ENCODE data around the gene CAPN9. TPM values are rescaled to one million over a fixed set of nuclear protein-coding genes. Genes with fewer than 3 reads are reported as not detected.

Gene CAPN9
- total RNA-seq, 4 donors from 2014 or later: not detected

DNA sequence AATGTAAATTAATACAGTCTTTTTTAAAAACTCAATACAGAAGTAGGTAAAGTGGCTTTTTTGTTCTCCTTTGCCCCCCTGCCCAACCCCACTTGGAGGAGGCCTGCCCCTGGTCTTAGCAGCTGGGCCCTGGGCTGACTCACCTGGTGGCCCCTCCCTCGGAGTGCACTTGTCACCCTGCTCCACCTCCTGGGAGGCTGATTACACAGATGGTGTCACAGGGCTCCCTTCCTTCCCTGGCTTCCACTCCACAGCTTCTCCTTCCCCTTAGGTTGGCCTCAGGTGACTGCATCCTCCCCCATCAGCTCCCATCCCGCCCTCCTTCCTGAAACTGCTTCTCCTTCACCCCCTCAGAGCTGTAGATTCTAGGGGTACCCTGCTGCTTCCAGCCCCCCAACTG, 11.7 kb upstream of the CAPN9 start:
- no peaks in the 10 kb centered on the region for H3K36me3 ChIP-seq
- TF ChIP-seq POLR2A (IDR thresholded peaks at IDR 0.05): no peak
- TF ChIP-seq, protein P1, sequence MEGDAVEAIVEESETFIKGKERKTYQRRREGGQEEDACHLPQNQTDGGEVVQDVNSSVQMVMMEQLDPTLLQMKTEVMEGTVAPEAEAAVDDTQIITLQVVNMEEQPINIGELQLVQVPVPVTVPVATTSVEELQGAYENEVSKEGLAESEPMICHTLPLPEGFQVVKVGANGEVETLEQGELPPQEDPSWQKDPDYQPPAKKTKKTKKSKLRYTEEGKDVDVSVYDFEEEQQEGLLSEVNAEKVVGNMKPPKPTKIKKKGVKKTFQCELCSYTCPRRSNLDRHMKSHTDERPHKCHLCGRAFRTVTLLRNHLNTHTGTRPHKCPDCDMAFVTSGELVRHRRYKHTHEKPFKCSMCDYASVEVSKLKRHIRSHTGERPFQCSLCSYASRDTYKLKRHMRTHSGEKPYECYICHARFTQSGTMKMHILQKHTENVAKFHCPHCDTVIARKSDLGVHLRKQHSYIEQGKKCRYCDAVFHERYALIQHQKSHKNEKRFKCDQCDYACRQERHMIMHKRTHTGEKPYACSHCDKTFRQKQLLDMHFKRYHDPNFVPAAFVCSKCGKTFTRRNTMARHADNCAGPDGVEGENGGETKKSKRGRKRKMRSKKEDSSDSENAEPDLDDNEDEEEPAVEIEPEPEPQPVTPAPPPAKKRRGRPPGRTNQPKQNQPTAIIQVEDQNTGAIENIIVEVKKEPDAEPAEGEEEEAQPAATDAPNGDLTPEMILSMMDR (IDR thresholded peaks at IDR 0.05): no peak
- no peaks in the 10 kb centered on the region for H3K4me1 ChIP-seq
- no peaks in the 10 kb centered on the region for H3K9me3 ChIP-seq
- no peak overlapping the region for H3K27ac ChIP-seq
- no peak for DNase-seq
- no peaks in the 10 kb centered on the region for H3K27me3 ChIP-seq
- intact Hi-C loops (cut with DNase I): no loop called here
- H3K4me3 ChIP-seq (replicated peaks in 1 of 3): no peak overlapping the region
- 36 to 72% methylated on average over 2 of the region's 2 CpGs for WGBS, 2 donors

DNA sequence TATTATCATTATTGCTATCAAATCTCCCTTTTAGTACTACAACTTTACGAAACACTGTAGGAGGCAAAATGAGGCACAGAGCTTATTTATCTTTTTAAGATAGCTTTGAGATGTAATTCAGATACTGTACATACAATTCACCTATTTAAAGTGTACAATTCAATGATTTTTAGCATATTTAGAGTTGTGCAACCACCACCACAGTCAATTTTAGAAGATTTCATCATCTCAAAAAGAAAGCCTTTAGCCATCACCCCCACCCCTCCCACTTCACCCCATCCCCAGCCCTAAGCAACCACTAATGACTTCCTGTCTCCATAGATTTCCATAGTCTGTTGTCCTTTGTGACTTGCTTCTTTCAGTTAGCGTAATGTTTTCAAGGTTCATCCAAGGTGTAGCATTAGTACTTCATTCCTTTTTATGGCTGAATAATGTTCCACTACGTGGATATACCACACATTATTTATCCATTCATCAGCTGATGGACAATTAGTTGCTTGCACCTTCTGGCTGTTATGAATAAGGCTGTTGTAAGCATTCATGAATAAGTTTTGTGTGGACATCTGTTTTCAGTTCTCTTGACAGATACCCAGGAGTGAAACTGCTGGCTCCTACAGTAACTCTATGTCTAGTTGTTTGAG, 9.4 kb upstream of the CAPN9 start:
- WGBS, 2 donors: 95 to 98% methylated on average over 3 of the region's 3 CpGs
- no peak for DNase-seq
- Histone ChIP-seq H3K4me3 (replicated peaks in 1 of 3) (no peak overlapping the region), H3K27me3 (no peaks in the 10 kb centered on the region), H3K36me3 (no peaks in the 10 kb centered on the region), H3K4me1 (no peaks in the 10 kb centered on the region), H3K27ac (no peak overlapping the region), H3K9me3 (no peaks in the 10 kb centered on the region)
- intact Hi-C loops (cut with DNase I): no loop called here
- TF ChIP-seq, protein P1 (IDR thresholded peaks at IDR 0.05): no peak
- no peak for TF ChIP-seq POLR2A (IDR thresholded peaks at IDR 0.05)

DNA sequence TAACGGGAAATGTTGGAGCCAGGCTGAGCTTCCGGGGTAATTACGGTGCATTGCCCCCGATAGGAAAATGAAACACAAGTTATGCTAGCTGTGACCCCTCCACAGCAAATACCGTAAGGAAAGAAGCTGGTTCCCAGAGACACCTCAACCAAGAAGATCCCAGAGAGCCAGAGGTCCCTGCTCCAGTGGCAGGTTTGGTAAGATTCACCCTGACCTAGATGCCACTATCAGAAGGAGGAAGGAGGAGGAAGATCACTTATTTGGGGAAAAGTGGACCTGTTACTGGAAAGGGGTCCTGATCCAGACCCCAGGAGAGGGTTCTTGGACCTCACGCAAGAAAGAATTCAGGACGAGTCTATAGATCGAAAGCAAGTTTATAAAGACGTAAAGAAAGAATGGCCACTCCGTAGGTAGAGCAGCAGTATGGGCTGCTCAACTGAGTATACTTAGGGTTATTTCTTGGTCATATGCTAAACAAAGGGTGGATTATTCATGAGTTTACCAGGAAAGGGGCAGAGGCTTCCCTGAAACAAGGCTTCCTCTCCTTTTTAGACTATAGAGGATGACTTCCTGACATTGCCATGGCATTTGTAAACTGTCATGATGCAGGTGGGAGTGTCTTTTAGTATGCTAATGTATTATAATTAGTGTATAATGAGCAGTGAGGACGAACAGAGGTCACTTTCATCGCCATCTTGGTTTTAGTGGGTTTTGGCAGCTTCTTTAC, 7.5 kb upstream of the CAPN9 start:
- Histone ChIP-seq H3K9me3 (no peaks in the 10 kb centered on the region), H3K36me3 (no peaks in the 10 kb centered on the region), H3K4me3 (replicated peaks in 1 of 3) (no peak overlapping the region), H3K27ac (no peak overlapping the region), H3K4me1 (no peaks in the 10 kb centered on the region), H3K27me3 (no peaks in the 10 kb centered on the region)
- no peak for TF ChIP-seq POLR2A (IDR thresholded peaks at IDR 0.05)
- TF ChIP-seq, protein P1 (IDR thresholded peaks at IDR 0.05): no peak
- 92 to 93% methylated on average over 12 of the region's 12 CpGs for WGBS, 2 donors
- intact Hi-C loops (cut with DNase I): no loop called here
- DNase-seq: no peak

DNA sequence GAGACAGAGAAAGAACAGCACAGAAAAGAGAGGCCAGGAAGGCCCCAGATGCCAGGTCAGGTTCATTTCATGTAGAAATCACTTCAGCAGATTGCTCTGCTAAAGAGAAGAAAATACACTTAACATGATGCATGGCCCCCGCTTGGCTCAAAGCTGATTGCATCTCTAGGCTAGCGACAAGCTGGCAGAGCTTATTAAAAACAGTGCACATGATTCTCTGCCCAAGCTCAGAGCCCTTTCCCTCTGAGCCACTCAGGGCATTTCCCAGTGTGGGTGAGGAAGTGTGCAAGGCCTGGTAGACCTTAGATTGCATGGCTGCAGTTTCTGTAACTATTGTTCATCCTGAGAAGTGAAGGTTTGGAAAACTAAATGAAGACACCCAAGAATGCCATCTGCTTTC, 3.3 kb upstream of the CAPN9 start:
- no peaks in the 10 kb centered on the region for H3K9me3 ChIP-seq
- no peak for DNase-seq
- 86 to 92% methylated on average over 2 of the region's 2 CpGs for WGBS, 2 donors
- no peak overlapping the region for H3K4me3 ChIP-seq (replicated peaks in 1 of 3)
- TF ChIP-seq, protein P1 (IDR thresholded peaks at IDR 0.05): no peak
- TF ChIP-seq POLR2A (IDR thresholded peaks at IDR 0.05): no peak
- no peaks in the 10 kb centered on the region for H3K36me3 ChIP-seq
- no peaks in the 10 kb centered on the region for H3K4me1 ChIP-seq
- H3K27ac ChIP-seq: no peak overlapping the region
- no peaks in the 10 kb centered on the region for H3K27me3 ChIP-seq
- intact Hi-C loops (cut with DNase I): no loop called here

DNA sequence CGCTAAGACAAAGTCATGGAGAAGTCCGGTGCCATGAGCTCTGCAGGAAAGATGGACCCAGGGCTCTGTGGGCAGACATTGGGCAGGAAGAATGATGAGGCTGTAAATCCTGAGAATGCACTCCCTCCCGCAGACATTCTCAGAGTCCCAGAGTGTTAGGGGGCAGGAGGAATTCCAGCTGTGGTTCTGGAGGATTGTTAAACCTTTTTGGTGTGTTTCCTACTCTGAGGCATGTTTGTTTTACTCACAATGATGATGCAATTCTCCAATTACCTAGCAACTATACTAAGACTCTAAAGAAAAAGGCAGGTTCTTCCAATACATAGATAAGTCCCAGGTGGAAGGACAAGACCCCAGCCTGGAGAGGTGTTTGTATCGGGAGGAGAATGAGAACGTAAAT, 2.8 kb upstream of the CAPN9 start:
- TF ChIP-seq, protein P1 (IDR thresholded peaks at IDR 0.05): no peak
- no peak for TF ChIP-seq POLR2A (IDR thresholded peaks at IDR 0.05)
- WGBS, 2 donors: 69 to 76% methylated on average over 5 of the region's 5 CpGs
- intact Hi-C loops (cut with DNase I): no loop called here
- Histone ChIP-seq H3K9me3 (no peaks in the 10 kb centered on the region), H3K27ac (no peak overlapping the region), H3K4me3 (replicated peaks in 1 of 3) (no peak overlapping the region), H3K27me3 (no peaks in the 10 kb centered on the region), H3K36me3 (no peaks in the 10 kb centered on the region), H3K4me1 (peaks cover 0 to 3% of the 10 kb centered on the region in 2 donors)
- no peak for DNase-seq

Data from thyroid gland (tissue), 4 donors.